Heart left ventricle (tissue), 16 donors: ENCODE data around the gene MLLT3. TPM values are rescaled to one million over a fixed set of nuclear protein-coding genes. Genes with fewer than 3 reads are reported as not detected.
"Not testable (repeated sequence)": the region's sequence is repeated elsewhere in the genome, so short reads cannot be mapped to it uniquely, and the experiment has no call there.

Source experiments
- ATAC-seq, 4 donors: fragments of 200-7000 bp; cut with Tn5 transposase; one replicate each; pipeline ENCODE4 v1.9.1; 2020 to 2022; ENCODE audit warnings: moderate library complexity in 4 of 4, mild to moderate bottlenecking in 3 of 4, moderate number of reproducible peaks in 1 of 4
- DNase-seq, 5 donors: peaks; one replicate each; pipeline ENCODE4 v3.0.0-alpha.2; 2020
- H3K27ac ChIP-seq, 12 donors: fragments of 200-600 bp; sonication (generic) in 4 of 12; one replicate each; pipeline versions ENCODE4 v1.5.0 to v1.8.0; 2016 to 2022; ENCODE audit warnings: mild to moderate bottlenecking in 2 of 12
- H3K27me3 ChIP-seq, 9 donors: fragments of 200-600 bp; sonication (generic) in 2 of 9; one replicate each; pipeline versions ENCODE4 v1.5.1 to v1.8.0; 2016 to 2022; ENCODE audit warnings: mild to moderate bottlenecking in 3 of 9
- H3K36me3 ChIP-seq, 9 donors: fragments of 200-600 bp; sonication (generic) in 2 of 9; one replicate each; pipeline versions ENCODE4 v1.5.0 to v1.8.0; 2018 to 2022; ENCODE audit warnings: mild to moderate bottlenecking in 2 of 9
- H3K4me1 ChIP-seq, 12 donors: fragments of 200-600 bp; sonication (generic) in 4 of 12; one replicate each; pipeline versions ENCODE4 v1.5.0 to v1.8.0; 2016 to 2022; ENCODE audit warnings: mild to moderate bottlenecking in 3 of 12
- H3K4me3 ChIP-seq, 12 donors: fragments of 200-600 bp; sonication (generic) in 4 of 12; one replicate each; pipeline versions ENCODE4 v1.5.0 to v1.8.0; 2017 to 2022; ENCODE audit warnings: mild to moderate bottlenecking in 9 of 12, moderate library complexity in 4 of 12
- H3K9me3 ChIP-seq, 12 donors: fragments of 200-600 bp; sonication (generic) in 4 of 12; one replicate each; pipeline versions ENCODE4 v1.5.0 to v1.8.0; 2016 to 2022; ENCODE audit warnings: mild to moderate bottlenecking in 1 of 12
- POLR2A ChIP-seq, 2 donors: fragments of 450-650 bp; IDR thresholded peaks; one replicate each; pipeline ENCODE4 v1.6.1; 2017; ENCODE audit warnings: antibody characterized with exemption in 2 of 2, mild to moderate bottlenecking in 2 of 2, moderate library complexity in 2 of 2
- WGBS, 4 donors: extraction: QIAGEN DNeasy Blood & Tissue Kit in 2 of 4; methylation state at CpG; one replicate each; pipeline versions ENCODE4 v1.1.5 to v1.1.7; 2013 to 2018; 5-methylcytosine and 5-hydroxymethylcytosine counted together
- intact Hi-C, 10 donors: fragments of 100-400 bp; cut with DNase I; formaldehyde crosslinking; loops; one replicate each; pipeline versions ENCODE4 v1.11.1 to v1.14.2; 2022
- polyA plus RNA-seq, 2 donors: library from polyadenylated mRNA; stranded (reverse); fragments of 200-250 nt; gene quantifications; one replicate each; pipeline ENCODE4 v1.2.3, GENCODE V29; 2013
- total RNA-seq, 9 donors: library from RNA; depleted of rRNA in 2 of 9; stranded (reverse); fragments of >200 nt in 2 of 9; fragmentation: NEBNext Ultra II Directional in 3 of 9; extraction: Animal tissue kit (Norgen Biotek cat#: 25700) in 3 of 9; gene quantifications; one replicate each; pipeline versions ENCODE4 v1.1.0 to v1.2.4, GENCODE V29; 2016 to 2023
- TF ChIP-seq, protein P1 (sequence below), 12 donors: fragments of 200-600 bp; sonication (generic) in 4 of 12; IDR thresholded peaks; one replicate each; pipeline versions ENCODE4 v1.5.0 to v1.8.0; 2018 to 2022; ENCODE audit warnings: antibody characterized with exemption in 12 of 12, mild to moderate bottlenecking in 5 of 12
- donor health status: ischemic (EF 13 %, LVEDD 7.1; RV severe dilation, severe dysfunction).
- donor health status: healthy with polysubstance abuse.
- donor health status: DM: no; HTN: yes; CAD: no.
- donor health status: DM: no; HTN: no; CAD: no.
- donor health status: ischemic (EF 25% LVEDD 6.9; RV normal size, moderate dysfunction).
- donor health status: ischemic (EF 25% LVEDD 5.7; RV mildly dilated, moderate dysfunction).
- donor health status: healthy.
- donor health status: DM: yes; HTN: yes; CAD: no.
- donor health status: ischemic (EF 35%, LVEDD 5.7; RV mildly dilated, moderate dysfunction).
- donor health status: nonischemic (EF 11% LVEDD 7.7; RV severe dilation, severe dysfunction).
- donor health status: DM: yes; HTN: yes; CAD: no.
- donor health status: PGD.
- donor health status: ischemic (EF 29% LVEDD 5.4; RV normal size, mild dysfunction).
- donor health status: nonischemic (EF 23%, LVEDD 6.1; RV moderate dilation, normal function).

The MLLT3 gene
- total and polyA plus RNA-seq, 11 donors: 7.5 to 21.0 (median 15.3) TPM

DNA sequence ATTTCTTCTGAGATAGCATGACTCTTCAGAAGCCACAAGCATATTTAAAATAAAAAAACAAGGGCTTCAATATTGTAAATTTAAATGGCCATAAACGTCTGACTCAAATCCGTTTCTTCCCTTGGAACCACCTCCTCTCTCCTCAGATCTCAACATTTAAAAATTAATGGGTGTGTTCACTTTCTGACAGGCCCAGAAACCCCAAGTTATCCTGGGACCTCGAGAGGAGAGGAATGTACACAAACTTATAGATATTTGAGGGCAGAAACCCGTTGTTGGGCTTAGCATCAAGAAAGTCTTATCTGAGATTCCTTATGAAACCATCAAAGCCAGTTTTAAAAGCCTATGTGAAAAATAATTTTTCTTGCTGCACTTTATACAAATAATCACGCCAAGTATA is 29.2 kb downstream of the MLLT3 start:
- WGBS, 4 donors: 75 to 81% (median 81%) methylated on average over 5 of the region's 5 CpGs
- Histone ChIP-seq H3K36me3 (no peaks in the 10 kb centered on the region), H3K4me1 (peaks cover 0 to 16% (median 2%) of the 10 kb centered on the region in 12 donors), H3K9me3 (no peaks in the 10 kb centered on the region), H3K27me3 (no peaks in the 10 kb centered on the region), H3K4me3 (no peak overlapping the region), H3K27ac (peak overlapping the region in 1 of 12 donors; percentile 27)
- ATAC-seq (no peak), DNase-seq (no peak)
- TF ChIP-seq, protein P1, sequence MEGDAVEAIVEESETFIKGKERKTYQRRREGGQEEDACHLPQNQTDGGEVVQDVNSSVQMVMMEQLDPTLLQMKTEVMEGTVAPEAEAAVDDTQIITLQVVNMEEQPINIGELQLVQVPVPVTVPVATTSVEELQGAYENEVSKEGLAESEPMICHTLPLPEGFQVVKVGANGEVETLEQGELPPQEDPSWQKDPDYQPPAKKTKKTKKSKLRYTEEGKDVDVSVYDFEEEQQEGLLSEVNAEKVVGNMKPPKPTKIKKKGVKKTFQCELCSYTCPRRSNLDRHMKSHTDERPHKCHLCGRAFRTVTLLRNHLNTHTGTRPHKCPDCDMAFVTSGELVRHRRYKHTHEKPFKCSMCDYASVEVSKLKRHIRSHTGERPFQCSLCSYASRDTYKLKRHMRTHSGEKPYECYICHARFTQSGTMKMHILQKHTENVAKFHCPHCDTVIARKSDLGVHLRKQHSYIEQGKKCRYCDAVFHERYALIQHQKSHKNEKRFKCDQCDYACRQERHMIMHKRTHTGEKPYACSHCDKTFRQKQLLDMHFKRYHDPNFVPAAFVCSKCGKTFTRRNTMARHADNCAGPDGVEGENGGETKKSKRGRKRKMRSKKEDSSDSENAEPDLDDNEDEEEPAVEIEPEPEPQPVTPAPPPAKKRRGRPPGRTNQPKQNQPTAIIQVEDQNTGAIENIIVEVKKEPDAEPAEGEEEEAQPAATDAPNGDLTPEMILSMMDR (IDR thresholded peaks at IDR 0.05): no peak
- TF ChIP-seq POLR2A (IDR thresholded peaks at IDR 0.05): no peak
- intact Hi-C loops: no loop called here

DNA sequence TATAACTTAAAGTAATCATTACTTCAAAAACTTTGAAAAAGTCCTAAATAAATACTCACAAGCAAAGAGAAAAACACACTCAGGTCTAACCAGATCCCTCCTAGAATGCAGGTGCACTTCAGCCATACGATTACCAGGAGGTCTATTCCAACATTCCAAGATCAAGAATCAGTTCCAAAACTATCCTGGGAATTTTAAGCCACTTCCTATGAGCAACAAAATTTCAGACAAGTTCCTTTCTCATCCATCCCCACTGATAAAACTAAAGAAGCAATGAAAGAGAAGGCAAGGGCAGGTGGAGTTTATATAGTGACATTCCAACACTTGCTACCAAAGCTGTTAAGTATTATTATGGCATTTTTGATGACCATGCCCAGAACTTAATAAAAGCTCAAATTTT is 29.6 kb downstream of the MLLT3 start:
- Histone ChIP-seq H3K36me3 (no peaks in the 10 kb centered on the region), H3K4me1 (peaks cover 0 to 12% (median under 1%) of the 10 kb centered on the region in 12 donors), H3K9me3 (no peaks in the 10 kb centered on the region), H3K4me3 (no peak overlapping the region), H3K27me3 (no peaks in the 10 kb centered on the region), H3K27ac (no peak overlapping the region)
- 42 to 71% (median 63%) methylated on average over 1 of the region's 1 CpG for WGBS, 4 donors
- intact Hi-C loops: no loop called here
- ATAC-seq (no peak), DNase-seq (no peak)
- TF ChIP-seq POLR2A (IDR thresholded peaks at IDR 0.05): no peak
- TF ChIP-seq, protein P1 (IDR thresholded peaks at IDR 0.05): no peak

DNA sequence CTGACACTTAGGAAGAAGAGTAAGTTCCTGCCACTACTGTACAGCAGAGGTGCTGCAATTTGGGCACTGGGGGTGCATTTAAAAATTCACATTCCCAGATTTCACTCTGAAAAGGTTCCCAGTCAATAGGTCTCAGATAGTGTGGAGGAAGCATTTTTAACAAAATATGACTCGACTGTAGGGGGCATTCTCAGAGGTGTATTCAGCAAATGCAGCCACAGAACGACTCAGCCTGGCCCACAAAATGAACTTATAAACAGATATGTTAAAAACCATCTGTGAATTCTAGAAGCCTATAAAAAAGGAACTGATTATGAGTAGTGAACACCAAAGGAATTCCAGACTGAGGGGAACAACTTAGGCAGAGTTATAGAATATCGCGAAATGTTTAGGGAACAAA is 31.1 kb downstream of the MLLT3 start:
- H3K36me3 ChIP-seq: no peaks in the 10 kb centered on the region
- peaks cover 0 to 9% (median 0%) of the 10 kb centered on the region in 12 donors for H3K4me1 ChIP-seq
- H3K4me3 ChIP-seq: no peak overlapping the region
- H3K27ac ChIP-seq: no peak overlapping the region
- TF ChIP-seq, protein P1 (IDR thresholded peaks at IDR 0.05): no peak
- DNase-seq: no peak
- H3K9me3 ChIP-seq: no peaks in the 10 kb centered on the region
- ATAC-seq: no peak
- intact Hi-C loops: no loop called here
- WGBS, 4 donors: 87 to 92% (median 89%) methylated on average over 4 of the region's 4 CpGs
- H3K27me3 ChIP-seq: no peaks in the 10 kb centered on the region

DNA sequence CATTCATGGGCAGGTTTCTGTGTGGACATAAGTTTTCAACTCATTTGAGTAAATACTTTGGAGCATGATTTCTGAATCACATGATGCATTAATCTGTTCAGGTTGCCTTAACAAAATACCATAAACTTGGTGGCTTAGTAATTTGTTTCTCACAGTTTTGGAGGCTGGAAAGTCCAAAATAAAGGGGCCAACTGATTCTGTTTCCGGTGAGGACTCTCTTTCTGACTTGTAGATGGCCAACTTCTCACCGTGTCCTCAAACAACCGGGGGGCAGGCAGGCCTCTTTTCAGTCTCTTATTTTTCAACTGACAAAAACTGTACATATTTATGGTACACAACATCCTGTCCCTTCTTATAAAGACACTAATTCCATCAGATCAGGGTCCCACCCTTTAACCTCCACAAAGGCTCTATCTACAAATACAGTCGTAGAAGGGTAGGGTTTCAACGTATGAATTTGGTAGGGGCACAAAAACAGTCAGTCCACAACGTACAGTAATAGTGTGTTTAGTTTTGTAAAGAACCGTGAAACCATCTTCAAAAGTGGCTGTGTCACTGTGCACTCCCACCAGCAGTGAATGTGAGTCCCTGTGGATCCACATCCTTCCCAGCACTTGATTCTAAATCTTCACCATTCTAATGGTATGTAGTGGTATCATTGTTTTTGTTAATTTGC is 37.2 kb downstream of the MLLT3 start:
- no peak for DNase-seq
- Histone ChIP-seq H3K27ac (no peak overlapping the region), H3K27me3 (no peaks in the 10 kb centered on the region), H3K36me3 (no peaks in the 10 kb centered on the region), H3K9me3 (no peaks in the 10 kb centered on the region), H3K4me3 (no peak overlapping the region), H3K4me1 (no peaks in the 10 kb centered on the region)
- no peak for ATAC-seq
- intact Hi-C loops: no loop called here
- 84 to 99% (median 96%) methylated on average over 7 of the region's 7 CpGs for WGBS, 4 donors
- TF ChIP-seq, protein P1 (IDR thresholded peaks at IDR 0.05): no peak
- no peak for TF ChIP-seq POLR2A (IDR thresholded peaks at IDR 0.05)

DNA sequence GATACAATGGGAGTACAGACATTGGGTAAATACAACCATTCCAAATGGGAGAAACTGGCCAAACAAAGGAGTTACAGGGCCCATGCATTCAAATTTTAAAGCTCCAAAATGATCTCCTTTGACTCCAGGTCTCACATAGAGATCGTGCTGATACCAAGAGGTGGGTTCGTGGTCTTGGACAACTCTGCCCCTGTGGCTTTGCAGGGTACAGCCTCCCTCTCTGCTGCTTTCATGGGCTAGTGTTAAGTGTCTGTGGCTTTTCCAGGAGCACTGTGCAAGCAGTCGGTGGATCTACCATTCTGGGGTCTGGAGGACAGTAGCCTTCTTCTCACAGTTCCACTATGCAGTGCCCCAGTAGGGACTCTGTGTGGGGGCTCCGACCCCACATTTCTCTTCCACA is 39.2 kb downstream of the MLLT3 start:
- H3K27me3 ChIP-seq, H3K4me1 ChIP-seq, H3K27ac ChIP-seq, H3K4me3 ChIP-seq, DNase-seq, H3K36me3 ChIP-seq, intact Hi-C loops, ATAC-seq, H3K9me3 ChIP-seq: not testable (repeated sequence)
- 94 to 100% (median 97%) methylated on average over 4 of the region's 4 CpGs for WGBS, 4 donors
